B cell (primary cell): ENCODE data around the gene ARX. TPM values are rescaled to one million over a fixed set of nuclear protein-coding genes. Genes with fewer than 3 reads are reported as not detected.

Experiments
- ATAC-seq: fragments of 200-7000 bp; cut with Tn5 transposase; one replicate; pipeline ENCODE4 v1.10.0; 2021; ENCODE audit warnings: low read depth, mild to moderate bottlenecking, moderate number of reproducible peaks, moderate library complexity
- CTCF ChIA-PET: fragments of 350-600 bp; sonication (Branson Sonifier 250); formaldehyde crosslinking; loops from one replicate; lab custom pipeline; 2021; ENCODE audit warnings: antibody characterized with exemption, inconsistent platforms; lab: Charles Lee
- POLR2A ChIA-PET: fragments of 350-600 bp; sonication (Branson Sonifier 250); formaldehyde crosslinking; loops from one replicate; lab custom pipeline; 2021; ENCODE audit warnings: antibody characterized with exemption; lab: Charles Lee
- DNase-seq: peaks from one replicate; pipeline ENCODE4 v3.0.0; 2013
- H2AFZ ChIP-seq: 2 replicates; pipeline ENCODE4 v1.6.1; 2012; ENCODE audit warnings: mild to moderate bottlenecking, low read depth, low read length; ENCODE audit not compliant: insufficient read depth, poor library complexity, severe bottlenecking
- H3K27ac ChIP-seq, 2 donors: 1 replicate in 1 of 2; 2 replicates in 1 of 2; pipeline ENCODE4 v1.5.1; 2012 to 2013; ENCODE audit warnings: low read length in 2 of 2, mild to moderate bottlenecking in 2 of 2, moderate library complexity in 1 of 2
- H3K27me3 ChIP-seq, 4 experiments: fragments of 200-600 bp in 1 of 4; sonication (generic) in 1 of 4; replicated peaks in 1 of 4; 1 replicate in 2 of 4; 2 replicates in 2 of 4; pipeline versions ENCODE4 v1.6.1 to v1.7.0; 2013 to 2016; ENCODE audit warnings: low read length in 3 of 4, mild to moderate bottlenecking in 2 of 4, mixed read lengths in 1 of 4, moderate library complexity in 1 of 4; ENCODE audit not compliant: insufficient read depth in 4 of 4, control insufficient read depth in 3 of 4; ENCODE audit errors: control extremely low read depth in 1 of 4
- H3K36me3 ChIP-seq, 2 experiments: replicated peaks in 1 of 2; 1 replicate in 1 of 2; 2 replicates in 1 of 2; pipeline versions ENCODE4 v1.6.1 to v1.7.1; 2013; ENCODE audit warnings: low read length in 1 of 2; ENCODE audit not compliant: insufficient read depth in 2 of 2, control insufficient read depth in 1 of 2; ENCODE audit errors: control extremely low read depth in 1 of 2, extremely low read depth in 1 of 2
- H3K4me1 ChIP-seq, 2 donors: fragments of 200-600 bp in 1 of 2; sonication (generic) in 1 of 2; 1 replicate in 1 of 2; 2 replicates in 1 of 2; pipeline versions ENCODE4 v1.5.1 to v1.6.1; 2013 to 2017; ENCODE audit warnings: low read length in 2 of 2; ENCODE audit not compliant: control insufficient read depth in 2 of 2, insufficient read depth in 2 of 2
- H3K4me2 ChIP-seq: replicated peaks from 2 replicates; pipeline ENCODE3; 2012; ENCODE audit warnings: mild to moderate bottlenecking, low read depth, low read length; ENCODE audit not compliant: poor library complexity, severe bottlenecking
- H3K4me3 ChIP-seq, 5 experiments: fragments of 200-600 bp in 1 of 5; sonication (generic) in 1 of 5; 1 replicate in 3 of 5; 2 replicates in 2 of 5; pipeline versions ENCODE4 v1.5.1 to v1.7.0; 2011 to 2016; ENCODE audit warnings: low read length in 4 of 5, mild to moderate bottlenecking in 4 of 5, low read depth in 2 of 5, control low read depth in 1 of 5, moderate library complexity in 1 of 5; ENCODE audit not compliant: insufficient read depth in 1 of 5; ENCODE audit errors: control extremely low read depth in 1 of 5, extremely low read depth in 1 of 5
- H3K79me2 ChIP-seq: fragments of 200-600 bp; sonication (generic); one replicate; pipeline ENCODE4 v1.6.0; 2016; ENCODE audit warnings: low read length; ENCODE audit not compliant: control insufficient read depth, insufficient read depth
- H3K9ac ChIP-seq: fragments of 200-600 bp; sonication (generic); 2 replicates; pipeline ENCODE4 v1.6.1; 2017; ENCODE audit warnings: mild to moderate bottlenecking, low read length, moderate library complexity
- H3K9me3 ChIP-seq, 3 donors: one replicate each; pipeline versions ENCODE4 v1.6.1 to v1.7.1; 2013; ENCODE audit warnings: low read length in 2 of 3; ENCODE audit not compliant: control insufficient read depth in 2 of 3, insufficient read depth in 1 of 3; ENCODE audit errors: control extremely low read depth in 1 of 3
- H4K20me1 ChIP-seq: 2 replicates; pipeline ENCODE4 v1.6.0; 2012; ENCODE audit warnings: mild to moderate bottlenecking, low read length; ENCODE audit not compliant: insufficient read depth, control insufficient read depth, poor library complexity, severe bottlenecking
- H3K27ac Mint-ChIP-seq: one replicate; pipeline ENCODE4 v1.8.0; 2021; ENCODE audit warnings: mixed read lengths
- H3K27me3 Mint-ChIP-seq: one replicate; pipeline ENCODE4 v1.8.0; 2021; ENCODE audit warnings: mixed read lengths
- H3K4me1 Mint-ChIP-seq: one replicate; pipeline ENCODE4 v1.8.0; 2021; ENCODE audit warnings: mixed read lengths
- H3K4me3 Mint-ChIP-seq: one replicate; pipeline ENCODE4 v1.8.0; 2021; ENCODE audit warnings: mixed read lengths
- H3K9me3 Mint-ChIP-seq: one replicate; pipeline ENCODE4 v1.8.0; 2022; ENCODE audit warnings: mixed read lengths; ENCODE audit not compliant: insufficient read depth
- EZH2 ChIP-seq: IDR thresholded peaks from 2 replicates; pipeline ENCODE4 v1.6.1; 2012; ENCODE audit warnings: borderline replicate concordance, low read depth, mild to moderate bottlenecking, moderate library complexity, low read length; ENCODE audit not compliant: insufficient read depth, poor library complexity, severe bottlenecking
- WGBS: methylation state at CpG from one replicate; pipeline ENCODE4 v1.1.5; 2013; ENCODE audit warnings: missing lambda C conversion rate; ENCODE audit not compliant: insufficient coverage; 5-methylcytosine and 5-hydroxymethylcytosine counted together
- intact Hi-C: fragments of 100-400 bp; cut with micrococcal nuclease; formaldehyde crosslinking; loops from one replicate; pipeline ENCODE4 v1.10.0; 2022
- polyA plus RNA-seq: library from polyadenylated mRNA; depleted of rRNA; stranded (reverse); fragments of >200 nt; gene quantifications from 2 replicates; pipeline ENCODE4 v1.2.3, GENCODE V29; 2012
- total RNA-seq, 2 donors: library from RNA; stranded (reverse); fragments of 120-200 nt in 1 of 2; gene quantifications; 1 replicate in 1 of 2; 2 replicates in 1 of 2; pipeline versions ENCODE4 v1.2.3 to v1.2.4, GENCODE V29; 2013 to 2022
- TF ChIP-seq, protein P1 (sequence below): fragments of 200-600 bp; IDR thresholded peaks from one replicate; pipeline ENCODE4 v1.8.0; 2022; ENCODE audit warnings: antibody characterized with exemption, mild to moderate bottlenecking

The ARX gene
- total and polyA plus RNA-seq, 2 donors (not counting 1 experiment from before 2014, with no cell fraction given): not detected

DNA sequence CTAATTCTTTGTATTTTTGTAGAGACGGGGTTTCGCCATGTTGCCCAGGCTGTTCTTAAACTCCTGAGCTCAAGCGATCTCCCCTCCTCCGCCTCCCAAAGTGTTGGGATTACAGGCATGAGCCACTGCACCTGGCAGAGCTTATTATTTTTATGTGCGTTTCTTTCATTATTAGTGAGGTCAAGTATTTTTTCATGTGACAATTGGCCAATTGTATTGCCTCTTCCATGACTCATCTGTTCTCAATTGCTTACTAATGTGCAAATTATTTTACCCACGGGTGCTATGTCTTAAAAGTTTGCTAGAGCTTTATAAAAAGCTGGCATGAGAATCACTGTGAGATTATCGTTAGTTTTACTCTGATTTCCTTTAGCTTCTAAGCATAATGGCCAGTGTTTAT lies 13.0 kb upstream of the ARX start:
- intact Hi-C loops: no loop called here
- H3K4me1 Mint-ChIP-seq: no peaks in the 10 kb centered on the region
- Histone ChIP-seq H3K79me2 (no peaks in the 10 kb centered on the region), H3K9ac (no peak overlapping the region), H3K36me3 (no peaks in the 10 kb centered on the region), H3K4me2 (no peak overlapping the region), H2AFZ (no peak overlapping the region), H3K4me3 (no peak overlapping the region), H4K20me1 (no peaks in the 10 kb centered on the region), H3K9me3 (no peaks in the 10 kb centered on the region), H3K27me3 (peaks cover 0 to 6% (median 1%) of the 10 kb centered on the region in 4 experiments), H3K27ac (no peak overlapping the region), H3K4me1 (no peaks in the 10 kb centered on the region)
- no peak overlapping the region for H3K4me3 Mint-ChIP-seq
- ATAC-seq (no peak), DNase-seq (no peak)
- no peaks in the 10 kb centered on the region for H3K9me3 Mint-ChIP-seq
- H3K27me3 Mint-ChIP-seq: peaks cover 20% of the 10 kb centered on the region
- WGBS: no CpG with 5 or more reads among the region's 7 CpGs
- TF ChIP-seq, protein P1, sequence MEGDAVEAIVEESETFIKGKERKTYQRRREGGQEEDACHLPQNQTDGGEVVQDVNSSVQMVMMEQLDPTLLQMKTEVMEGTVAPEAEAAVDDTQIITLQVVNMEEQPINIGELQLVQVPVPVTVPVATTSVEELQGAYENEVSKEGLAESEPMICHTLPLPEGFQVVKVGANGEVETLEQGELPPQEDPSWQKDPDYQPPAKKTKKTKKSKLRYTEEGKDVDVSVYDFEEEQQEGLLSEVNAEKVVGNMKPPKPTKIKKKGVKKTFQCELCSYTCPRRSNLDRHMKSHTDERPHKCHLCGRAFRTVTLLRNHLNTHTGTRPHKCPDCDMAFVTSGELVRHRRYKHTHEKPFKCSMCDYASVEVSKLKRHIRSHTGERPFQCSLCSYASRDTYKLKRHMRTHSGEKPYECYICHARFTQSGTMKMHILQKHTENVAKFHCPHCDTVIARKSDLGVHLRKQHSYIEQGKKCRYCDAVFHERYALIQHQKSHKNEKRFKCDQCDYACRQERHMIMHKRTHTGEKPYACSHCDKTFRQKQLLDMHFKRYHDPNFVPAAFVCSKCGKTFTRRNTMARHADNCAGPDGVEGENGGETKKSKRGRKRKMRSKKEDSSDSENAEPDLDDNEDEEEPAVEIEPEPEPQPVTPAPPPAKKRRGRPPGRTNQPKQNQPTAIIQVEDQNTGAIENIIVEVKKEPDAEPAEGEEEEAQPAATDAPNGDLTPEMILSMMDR: no peak
- no peak for TF ChIP-seq EZH2
- ChIA-PET POLR2A (no interaction called here), CTCF (no interaction called here)
- H3K27ac Mint-ChIP-seq: no peak overlapping the region

DNA sequence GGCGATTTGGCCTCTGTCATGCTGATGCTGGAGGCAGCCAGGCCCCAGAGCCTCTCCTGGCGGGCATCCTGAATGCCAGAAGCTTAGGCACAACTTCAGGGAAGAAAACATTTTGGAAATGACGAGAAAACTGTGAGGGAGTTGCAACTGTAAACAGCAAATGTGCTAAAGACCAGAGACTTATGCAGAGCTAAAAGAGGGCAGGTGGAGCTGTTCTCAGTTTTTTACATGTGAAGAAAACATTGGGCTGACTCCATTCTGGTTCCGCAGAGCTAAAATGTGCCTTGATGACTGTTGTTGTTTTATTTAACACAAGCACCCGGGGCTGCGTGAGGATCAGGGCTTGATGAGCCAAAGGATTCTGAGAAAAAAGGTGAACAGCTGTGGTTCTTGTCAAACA lies 10.8 kb upstream of the ARX start:
- WGBS: 52% methylated on average over 3 of the region's 6 CpGs
- DNase-seq (no peak), ATAC-seq (no peak)
- TF ChIP-seq EZH2: no peak
- Mint-ChIP-seq H3K9me3 (no peaks in the 10 kb centered on the region), H3K27me3 (peaks cover 37% of the 10 kb centered on the region), H3K4me3 (no peak overlapping the region), H3K4me1 (peaks cover 9% of the 10 kb centered on the region), H3K27ac (no peak overlapping the region)
- Histone ChIP-seq H3K27me3 (peaks cover 0 to 25% (median 9%) of the 10 kb centered on the region in 4 experiments), H3K4me2 (no peak overlapping the region), H3K79me2 (no peaks in the 10 kb centered on the region), H3K36me3 (no peaks in the 10 kb centered on the region), H4K20me1 (no peaks in the 10 kb centered on the region), H3K4me3 (no peak overlapping the region), H2AFZ (no peak overlapping the region), H3K9me3 (no peaks in the 10 kb centered on the region), H3K27ac (no peak overlapping the region), H3K9ac (no peak overlapping the region), H3K4me1 (peaks cover 1 to 5% of the 10 kb centered on the region in 2 donors)
- POLR2A ChIA-PET: no interaction called here
- intact Hi-C loops: no loop called here
- CTCF ChIA-PET: no interaction called here
